WTC11 (cell line): Measurements from ENCODE around the gene ABCA3. TPM values are rescaled to one million over a fixed set of nuclear protein-coding genes. Genes with fewer than 3 reads are reported as not detected.

Experiments used
- ATAC-seq: fragments of 200-7000 bp; cut with Tn5 transposase; 2 replicates; pipeline ENCODE4 v1.10.0; 2021; ENCODE audit warnings: mild to moderate bottlenecking, moderate library complexity
- CTCF ChIA-PET: fragments of 300-600 bp; sonication (Branson Sonifier 250); formaldehyde crosslinking; loops from one replicate; lab custom pipeline; 2021; ENCODE audit warnings: antibody characterized with exemption; lab: Charles Lee
- POLR2A ChIA-PET: fragments of 350-600 bp; sonication (Branson Sonifier 250); formaldehyde crosslinking; loops from one replicate; lab custom pipeline; 2021; ENCODE audit warnings: antibody characterized with exemption; lab: Charles Lee
- DNase-seq: peaks from one replicate; pipeline ENCODE4 v3.0.0; 2021; ENCODE audit warnings: low spot score
- H3K27ac Mint-ChIP-seq: 2 replicates; pipeline ENCODE4 v1.8.0; 2021; ENCODE audit warnings: mixed read lengths
- H3K27me3 Mint-ChIP-seq: 2 replicates; pipeline ENCODE4 v1.8.0; 2021; ENCODE audit warnings: low read depth, mild to moderate bottlenecking, moderate library complexity, mixed read lengths
- H3K36me3 Mint-ChIP-seq: 2 replicates; pipeline ENCODE4 v1.8.0; 2021; ENCODE audit warnings: mixed read lengths
- H3K4me1 Mint-ChIP-seq: 2 replicates; pipeline ENCODE4 v1.8.0; 2022; ENCODE audit warnings: mixed read lengths
- H3K4me3 Mint-ChIP-seq: 2 replicates; pipeline ENCODE4 v1.8.0; 2021; ENCODE audit warnings: mild to moderate bottlenecking, moderate library complexity, mixed read lengths
- H3K9me3 Mint-ChIP-seq: 2 replicates; pipeline ENCODE4 v1.8.0; 2021; ENCODE audit warnings: mixed read lengths
- ARID4B ChIP-seq: sonication (generic); formaldehyde crosslinking; IDR thresholded peaks from 2 replicates; pipeline ENCODE4 v1.8.0; 2023; ENCODE audit warnings: missing genetic modification reagents, mild to moderate bottlenecking, borderline replicate concordance
- ESRRA ChIP-seq: sonication (generic); formaldehyde crosslinking; IDR thresholded peaks from 2 replicates; pipeline ENCODE4 v1.8.1; 2022; ENCODE audit warnings: mild to moderate bottlenecking, missing genetic modification reagents, borderline replicate concordance
- MYBL2 ChIP-seq: sonication (generic); formaldehyde crosslinking; IDR thresholded peaks from 2 replicates; pipeline ENCODE4 v1.8.1; 2023; ENCODE audit warnings: mild to moderate bottlenecking, moderate library complexity, missing genetic modification reagents
- NFE2L1 ChIP-seq: sonication (generic); formaldehyde crosslinking; IDR thresholded peaks from 2 replicates; pipeline ENCODE4 v1.8.1; 2023; ENCODE audit warnings: missing genetic modification reagents
- RORB ChIP-seq: fragments of 250-450 bp; sonication (Bioruptor Pico); IDR thresholded peaks from 2 replicates; pipeline ENCODE4 v1.9.0; 2021; ENCODE audit warnings: mild to moderate bottlenecking
- SP1 ChIP-seq: sonication (generic); formaldehyde crosslinking; conservative IDR thresholded peaks from 2 replicates; pipeline ENCODE4 v1.8.1; 2022; ENCODE audit warnings: missing genetic modification reagents
- ZNF416 ChIP-seq: fragments of 250-450 bp; sonication (Bioruptor Pico); IDR thresholded peaks from 2 replicates; pipeline ENCODE4 v1.9.0; 2021; ENCODE audit warnings: mild to moderate bottlenecking, inconsistent platforms
- total RNA-seq: library from RNA; stranded (reverse); gene quantifications from 3 replicates; pipeline ENCODE4 v1.2.3, GENCODE V29; 2021
- TF ChIP-seq, protein P1 (sequence below): sonication (generic); formaldehyde crosslinking; IDR thresholded peaks from 2 replicates; pipeline ENCODE4 v1.8.1; 2022; ENCODE audit warnings: low read depth, missing genetic modification reagents, borderline replicate concordance
- TF ChIP-seq, protein P2 (sequence below): sonication (generic); formaldehyde crosslinking; IDR thresholded peaks from 2 replicates; pipeline ENCODE4 v1.8.0; 2023; ENCODE audit warnings: missing genetic modification reagents
- TF ChIP-seq, protein P3 (sequence below): sonication (generic); formaldehyde crosslinking; conservative IDR thresholded peaks from 2 replicates; pipeline ENCODE4 v1.8.1; 2022; ENCODE audit warnings: mild to moderate bottlenecking, missing genetic modification reagents

Gene ABCA3
- total RNA-seq, 1 experiment from 2014 or later = 12.1 TPM

GRCh38 chr16:2273931-2274330 lies 66.6 kb downstream of the ABCA3 start:
- H3K36me3 Mint-ChIP-seq = no peaks in the 10 kb centered on the region

GRCh38 chr16:2273484-2273883 lies 67.0 kb downstream of the ABCA3 start:
- no peak for DNase-seq
- POLR2A ChIA-PET = interaction anchor here (0.6 kb wide), 1 partner anchor 184 kb away, joined by 5 read pairs; no protein-coding TSS in a partner anchor

More at GRCh38 chr16:2273931-2274330, 66.6 kb downstream of the ABCA3 start:
- no peaks in the 10 kb centered on the region for H3K9me3 Mint-ChIP-seq
- ChIA-PET POLR2A (no interaction called here), CTCF (no interaction called here)
- no peaks in the 10 kb centered on the region for H3K27me3 Mint-ChIP-seq
- ATAC-seq (no peak), DNase-seq (no peak)
- no peak overlapping the region for H3K27ac Mint-ChIP-seq
- TF ChIP-seq ZNF416 (CRISPR knock-in tag) (no peak), ARID4B (CRISPR knock-in tag) (no peak), SP1 (CRISPR knock-in tag) (no peak), ESRRA (CRISPR knock-in tag) (no peak)
- TF ChIP-seq, protein P1, sequence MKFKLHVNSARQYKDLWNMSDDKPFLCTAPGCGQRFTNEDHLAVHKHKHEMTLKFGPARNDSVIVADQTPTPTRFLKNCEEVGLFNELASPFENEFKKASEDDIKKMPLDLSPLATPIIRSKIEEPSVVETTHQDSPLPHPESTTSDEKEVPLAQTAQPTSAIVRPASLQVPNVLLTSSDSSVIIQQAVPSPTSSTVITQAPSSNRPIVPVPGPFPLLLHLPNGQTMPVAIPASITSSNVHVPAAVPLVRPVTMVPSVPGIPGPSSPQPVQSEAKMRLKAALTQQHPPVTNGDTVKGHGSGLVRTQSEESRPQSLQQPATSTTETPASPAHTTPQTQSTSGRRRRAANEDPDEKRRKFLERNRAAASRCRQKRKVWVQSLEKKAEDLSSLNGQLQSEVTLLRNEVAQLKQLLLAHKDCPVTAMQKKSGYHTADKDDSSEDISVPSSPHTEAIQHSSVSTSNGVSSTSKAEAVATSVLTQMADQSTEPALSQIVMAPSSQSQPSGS (CRISPR knock-in tag) = no peak
- TF ChIP-seq, protein P2, sequence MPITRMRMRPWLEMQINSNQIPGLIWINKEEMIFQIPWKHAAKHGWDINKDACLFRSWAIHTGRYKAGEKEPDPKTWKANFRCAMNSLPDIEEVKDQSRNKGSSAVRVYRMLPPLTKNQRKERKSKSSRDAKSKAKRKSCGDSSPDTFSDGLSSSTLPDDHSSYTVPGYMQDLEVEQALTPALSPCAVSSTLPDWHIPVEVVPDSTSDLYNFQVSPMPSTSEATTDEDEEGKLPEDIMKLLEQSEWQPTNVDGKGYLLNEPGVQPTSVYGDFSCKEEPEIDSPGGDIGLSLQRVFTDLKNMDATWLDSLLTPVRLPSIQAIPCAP = no peak
- H3K4me1 Mint-ChIP-seq = peaks cover 9% of the 10 kb centered on the region
- H3K4me3 Mint-ChIP-seq = no peak overlapping the region

GRCh38 chr16:2271848-2272461 lies 68.6 kb downstream of the ABCA3 start:
- Mint-ChIP-seq H3K36me3 (peaks cover under 1% of the 10 kb centered on the region; the same call in 1 of the 2 replicates), H3K27ac (no peak overlapping the region), H3K27me3 (no peaks in the 10 kb centered on the region), H3K4me1 (peaks cover 10% of the 10 kb centered on the region), H3K9me3 (no peaks in the 10 kb centered on the region)
- CTCF ChIA-PET = interaction anchor here (1.1 to 2.4 kb wide), 3 partner anchors 9 to 77 kb away, joined by 3 to 9 read pairs (median 3); partner anchors contain the start of gene ECI1
- POLR2A ChIA-PET = no interaction called here
- DNase-seq = no peak
- no peak for TF ChIP-seq MYBL2 (CRISPR knock-in tag)
- no peak for TF ChIP-seq NFE2L1 (CRISPR knock-in tag)
- TF ChIP-seq, all 79 proteins: peak for 0
- H3K4me3 Mint-ChIP-seq = no peak overlapping the region
- no peak for ATAC-seq

More at GRCh38 chr16:2273484-2273883, 67.0 kb downstream of the ABCA3 start:
- Mint-ChIP-seq H3K27me3 (no peaks in the 10 kb centered on the region), H3K27ac (peak overlapping the region; percentile 85), H3K36me3 (no peaks in the 10 kb centered on the region), H3K4me1 (peaks cover 9% of the 10 kb centered on the region), H3K4me3 (no peak overlapping the region), H3K9me3 (no peaks in the 10 kb centered on the region)
- no peak for TF ChIP-seq RORB (CRISPR knock-in tag)
- TF ChIP-seq, protein P3, sequence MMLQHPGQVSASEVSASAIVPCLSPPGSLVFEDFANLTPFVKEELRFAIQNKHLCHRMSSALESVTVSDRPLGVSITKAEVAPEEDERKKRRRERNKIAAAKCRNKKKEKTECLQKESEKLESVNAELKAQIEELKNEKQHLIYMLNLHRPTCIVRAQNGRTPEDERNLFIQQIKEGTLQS = no peak
- CTCF ChIA-PET = no interaction called here
- no peak for ATAC-seq
